Measurements from ENCODE around the gene PYM1.
"Not testable (repeated sequence)": the region's sequence is repeated elsewhere in the genome, so short reads cannot be mapped to it uniquely, and the experiment has no call there.

Gene PYM1

GRCh38 chr12:55938826-55939501 is 11.3 kb upstream of the PYM1 start:
- DNase-seq (ENCODE audit: low read depth), result no peak

- no peak for DNase-seq (ENCODE audit: low read depth)
Measured at GRCh38 chr12:55937981-55938380, 10.3 kb upstream of the PYM1 start.

- no peak for DNase-seq (ENCODE audit: low read depth)
Measured at GRCh38 chr12:55935738-55936151, 8.1 kb upstream of the PYM1 start.

- no peak for DNase-seq (ENCODE audit: low read depth)
Measured at GRCh38 chr12:55934773-55935172, 7.1 kb upstream of the PYM1 start.

- no peak for DNase-seq (ENCODE audit: low read depth)
Measured at GRCh38 chr12:55933799-55934742, 6.4 kb upstream of the PYM1 start.

- no peak for DNase-seq (ENCODE audit: low read depth)
Measured at GRCh38 chr12:55933169-55933798, 5.6 kb upstream of the PYM1 start.

GRCh38 chr12:55932551-55932910 is 4.8 kb upstream of the PYM1 start:
- peak; percentile 26 for DNase-seq (ENCODE audit: low read depth)

GRCh38 chr12:55931780-55932550 is 4.3 kb upstream of the PYM1 start:
- DNase-seq (ENCODE audit: low read depth), result no peak

GRCh38 chr12:55931317-55931779 is 3.7 kb upstream of the PYM1 start:
- DNase-seq (ENCODE audit: low read depth), result no peak

- peak; percentile 66 for DNase-seq (ENCODE audit: low read depth)
Measured at GRCh38 chr12:55930771-55931316, 3.1 kb upstream of the PYM1 start, which contains the start of gene DGKA. TSS of gene DGKA (plus strand) at chr12:55931162. CDS start at chr12:55936504, 5,342 bp downstream.

GRCh38 chr12:55929306-55929791 is 1.7 kb upstream of the PYM1 start:
- peak; percentile 87 for DNase-seq (ENCODE audit: low read depth)

- DNase-seq (ENCODE audit: low read depth), result peak; percentile 87
Measured at GRCh38 chr12:55926738-55927587, 731 bp downstream of the PYM1 start.

- DNase-seq (ENCODE audit: low read depth), result no peak
Measured at GRCh38 chr12:55925870-55926737, 1.6 kb downstream of the PYM1 start.

- no peak for DNase-seq (ENCODE audit: low read depth)
Measured at GRCh38 chr12:55925371-55925770, 2.3 kb downstream of the PYM1 start.

GRCh38 chr12:55923648-55924047 is 4.0 kb downstream of the PYM1 start:
- not testable (repeated sequence) for DNase-seq (ENCODE audit: low read depth)

GRCh38 chr12:55922126-55922525 is 5.6 kb downstream of the PYM1 start:
- DNase-seq (ENCODE audit: low read depth), result no peak

GRCh38 chr12:55919032-55919431 is 8.7 kb downstream of the PYM1 start:
- not testable (repeated sequence) for DNase-seq (ENCODE audit: low read depth)

- DNase-seq (ENCODE audit: low read depth), result no peak
Measured at GRCh38 chr12:55915482-55915859, 12.2 kb downstream of the PYM1 start.

GRCh38 chr12:55912908-55913307 is 14.8 kb downstream of the PYM1 start:
- DNase-seq (ENCODE audit: low read depth), result no peak

All from activated T-helper 1 cell treated with Interleukin-2 at 50 U/mL for 16 hours (primary cell).